ENCODE results near the gene PCBP3. TPM values are rescaled to one million over a fixed set of nuclear protein-coding genes. Genes with fewer than 3 reads are reported as not detected.
A peak's percentile ranks its signal among the peaks of the same experiment; 100 is the strongest.
"Not testable (repeated sequence)": the region's sequence is repeated elsewhere in the genome, so short reads cannot be mapped to it uniquely, and the experiment has no call there.

Gene PCBP3
- total RNA-seq, 1 experiment from 2014 or later = 10.9 TPM

DNA sequence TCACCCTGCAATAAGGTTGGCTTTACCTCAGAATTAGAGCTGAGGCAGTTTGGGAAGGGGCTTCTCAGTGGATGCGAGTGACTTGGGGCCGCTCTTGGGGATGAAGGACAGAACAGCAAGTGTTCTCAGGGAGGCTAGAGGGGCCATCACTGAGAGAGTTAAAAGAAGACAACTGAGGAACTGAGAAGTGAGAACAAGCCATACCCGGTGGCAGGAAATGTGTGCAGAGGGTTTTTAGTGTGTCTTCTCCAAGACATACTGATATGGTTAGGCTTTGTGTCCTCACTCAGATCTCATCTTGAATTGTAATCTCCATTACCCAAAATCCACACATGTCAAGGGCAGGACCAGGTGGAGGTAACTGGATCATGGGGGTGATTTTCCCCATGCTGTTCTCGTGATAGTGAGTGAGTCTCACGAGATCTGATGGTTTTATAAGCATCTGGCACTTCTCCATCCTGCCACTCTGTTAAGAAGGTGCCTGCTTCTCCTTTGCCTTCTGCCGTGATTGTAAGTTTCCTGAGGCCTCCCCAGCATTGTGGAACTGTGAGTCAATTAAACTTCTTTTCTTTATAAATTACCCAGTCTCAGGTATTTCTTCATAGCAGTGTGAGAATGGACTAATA lies 75.8 kb downstream of the PCBP3 start:
- H3K27ac Mint-ChIP-seq = peak overlapping the region in 1 of 3 experiments; percentile 65; a peak in 3 of 7 replicates
- Histone ChIP-seq H2AK5ac (ENCODE audit: insufficient read length, low read length) (no peak overlapping the region), H3K23me2 (ENCODE audit: insufficient read length, low read depth, low read length, poor library complexity, severe bottlenecking) (no peaks in the 10 kb centered on the region), H2BK15ac (ENCODE audit: low read depth, low read length) (no peak overlapping the region), H2AFZ (ENCODE audit: low read length) (no peak overlapping the region), H3K14ac (ENCODE audit: insufficient read depth, low read length) (no peak overlapping the region), H2BK20ac (ENCODE audit: low read depth, low read length, poor library complexity, severe bottlenecking) (no peak overlapping the region), H4K5ac (ENCODE audit: insufficient read length, low read depth, low read length) (no peak overlapping the region), H3K79me2 (ENCODE audit: insufficient read depth, low read length) (no peaks in the 10 kb centered on the region), H2BK120ac (ENCODE audit: low read depth, low read length, poor library complexity, severe bottlenecking) (no peak overlapping the region), H4K91ac (ENCODE audit: insufficient read length, low read depth, low read length) (no peak overlapping the region), H3K9ac (ENCODE audit: extremely low read depth, insufficient read length, low read length) (no peak overlapping the region), H3K4me1 (ENCODE audit: insufficient read depth, low read length) (no peaks in the 10 kb centered on the region), H3K18ac (ENCODE audit: insufficient read length, low read depth, low read length) (no peak overlapping the region), H3K79me1 (ENCODE audit: insufficient read depth, low read depth, low read length, poor library complexity, severe bottlenecking) (no peaks in the 10 kb centered on the region), H3K27me3 (ENCODE audit: insufficient read depth, low read length) (no peaks in the 10 kb centered on the region), H3K4ac (ENCODE audit: low read depth, low read length) (no peak overlapping the region), H4K20me1 (ENCODE audit: control insufficient read depth, insufficient read depth, insufficient read length) (no peaks in the 10 kb centered on the region), H3K9me3 (ENCODE audit: control insufficient read depth, low read depth, low read length) (no peaks in the 10 kb centered on the region), H3K23ac (ENCODE audit: insufficient read length, low read depth, low read length) (no peak overlapping the region), H3K56ac (ENCODE audit: insufficient read length, low read depth, low read length) (no peak overlapping the region), H2BK12ac (ENCODE audit: insufficient read length, low read depth, low read length) (no peak overlapping the region), H2BK5ac (ENCODE audit: insufficient read length, low read length) (no peak overlapping the region), H3T11ph (ENCODE audit: low read length) (no peak overlapping the region), H4K8ac (replicated peaks; ENCODE audit: insufficient read length, low read depth, low read length) (no peak overlapping the region), H3K4me2 (ENCODE audit: insufficient read depth, insufficient read length, low read length) (no peak overlapping the region), H3K27ac (ENCODE audit: insufficient read length, low read depth, low read length) (no peak overlapping the region)
- no peak for DNase-seq
- H3K27me3 Mint-ChIP-seq (ENCODE audit: low read depth) = no peaks in the 10 kb centered on the region
- H3K4me3 Mint-ChIP-seq = no peak overlapping the region
- peaks cover 3 to 4% of the 10 kb centered on the region in 2 experiments; a peak in 3 of 4 replicates for H3K4me1 Mint-ChIP-seq
- no peaks in the 10 kb centered on the region for H3K9me3 Mint-ChIP-seq
- H3K36me3 Mint-ChIP-seq (ENCODE audit: insufficient read depth in 1 of 3, low read depth in 3 of 3) = no peaks in the 10 kb centered on the region
- no CpG with 5 or more reads among the region's 6 CpGs for WGBS (ENCODE audit: extremely low coverage, insufficient read length, low lambda C conversion rate)
- TF ChIP-seq, protein P1, sequence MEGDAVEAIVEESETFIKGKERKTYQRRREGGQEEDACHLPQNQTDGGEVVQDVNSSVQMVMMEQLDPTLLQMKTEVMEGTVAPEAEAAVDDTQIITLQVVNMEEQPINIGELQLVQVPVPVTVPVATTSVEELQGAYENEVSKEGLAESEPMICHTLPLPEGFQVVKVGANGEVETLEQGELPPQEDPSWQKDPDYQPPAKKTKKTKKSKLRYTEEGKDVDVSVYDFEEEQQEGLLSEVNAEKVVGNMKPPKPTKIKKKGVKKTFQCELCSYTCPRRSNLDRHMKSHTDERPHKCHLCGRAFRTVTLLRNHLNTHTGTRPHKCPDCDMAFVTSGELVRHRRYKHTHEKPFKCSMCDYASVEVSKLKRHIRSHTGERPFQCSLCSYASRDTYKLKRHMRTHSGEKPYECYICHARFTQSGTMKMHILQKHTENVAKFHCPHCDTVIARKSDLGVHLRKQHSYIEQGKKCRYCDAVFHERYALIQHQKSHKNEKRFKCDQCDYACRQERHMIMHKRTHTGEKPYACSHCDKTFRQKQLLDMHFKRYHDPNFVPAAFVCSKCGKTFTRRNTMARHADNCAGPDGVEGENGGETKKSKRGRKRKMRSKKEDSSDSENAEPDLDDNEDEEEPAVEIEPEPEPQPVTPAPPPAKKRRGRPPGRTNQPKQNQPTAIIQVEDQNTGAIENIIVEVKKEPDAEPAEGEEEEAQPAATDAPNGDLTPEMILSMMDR (conservative IDR thresholded peaks at IDR 0.05) = no peak

DNA sequence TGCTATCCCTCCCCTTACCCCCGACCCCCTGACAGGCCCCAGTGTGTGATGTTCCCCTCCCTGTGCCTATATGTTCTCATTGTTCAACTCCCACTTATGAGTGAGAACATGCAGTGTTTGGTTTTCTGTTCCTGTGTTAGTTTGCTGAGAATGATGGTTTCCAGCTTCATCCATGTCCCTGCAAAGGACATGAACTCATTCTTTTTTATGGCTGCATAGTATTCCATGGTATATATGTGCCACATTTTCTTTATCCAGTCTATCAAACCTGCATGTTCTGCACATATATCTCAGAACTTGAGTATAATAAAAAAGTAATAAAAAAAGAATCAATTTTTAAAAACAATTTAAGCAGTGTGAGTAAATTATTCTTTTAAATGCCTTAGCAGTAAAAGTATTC lies 76.7 kb downstream of the PCBP3 start:
- H3K9ac ChIP-seq (ENCODE audit: extremely low read depth, insufficient read length, low read length); H3K4me2 ChIP-seq (ENCODE audit: insufficient read depth, insufficient read length, low read length); H4K5ac ChIP-seq (ENCODE audit: insufficient read length, low read depth, low read length); H4K91ac ChIP-seq (ENCODE audit: insufficient read length, low read depth, low read length); H4K20me1 ChIP-seq (ENCODE audit: control insufficient read depth, insufficient read depth, insufficient read length); H2AFZ ChIP-seq (ENCODE audit: low read length); H2BK12ac ChIP-seq (ENCODE audit: insufficient read length, low read depth, low read length); H3K79me2 ChIP-seq (ENCODE audit: insufficient read depth, low read length); DNase-seq; H3K9me3 ChIP-seq (ENCODE audit: control insufficient read depth, low read depth, low read length); H3K27ac ChIP-seq (ENCODE audit: insufficient read length, low read depth, low read length); H3K36me3 Mint-ChIP-seq (ENCODE audit: insufficient read depth in 1 of 3, low read depth in 3 of 3); H3K27me3 Mint-ChIP-seq (ENCODE audit: low read depth); H3K56ac ChIP-seq (ENCODE audit: insufficient read length, low read depth, low read length); H2AK5ac ChIP-seq (ENCODE audit: insufficient read length, low read length); H2BK120ac ChIP-seq (ENCODE audit: low read depth, low read length, poor library complexity, severe bottlenecking); H3K4me1 Mint-ChIP-seq; H3K23ac ChIP-seq (ENCODE audit: insufficient read length, low read depth, low read length); H3K18ac ChIP-seq (ENCODE audit: insufficient read length, low read depth, low read length); H3K14ac ChIP-seq (ENCODE audit: insufficient read depth, low read length); H3K4ac ChIP-seq (ENCODE audit: low read depth, low read length); H3K4me1 ChIP-seq (ENCODE audit: insufficient read depth, low read length); H3K27me3 ChIP-seq (ENCODE audit: insufficient read depth, low read length); H2BK15ac ChIP-seq (ENCODE audit: low read depth, low read length); H3T11ph ChIP-seq (ENCODE audit: low read length); H4K8ac ChIP-seq (replicated peaks; ENCODE audit: insufficient read length, low read depth, low read length); H3K27ac Mint-ChIP-seq; H3K23me2 ChIP-seq (ENCODE audit: insufficient read length, low read depth, low read length, poor library complexity, severe bottlenecking); H2BK5ac ChIP-seq (ENCODE audit: insufficient read length, low read length); H3K4me3 Mint-ChIP-seq; H3K79me1 ChIP-seq (ENCODE audit: insufficient read depth, low read depth, low read length, poor library complexity, severe bottlenecking); H2BK20ac ChIP-seq (ENCODE audit: low read depth, low read length, poor library complexity, severe bottlenecking); H3K9me3 Mint-ChIP-seq: not testable (repeated sequence)
- no CpG with 5 or more reads among the region's 1 CpG for WGBS (ENCODE audit: extremely low coverage, insufficient read length, low lambda C conversion rate)
